GM08714 (cell line): ENCODE measurements around the gene HS6ST3.

Experiments used
- H3K4me3 ChIP-seq: fragments of 200-500 bp; sonication (Bioruptor generic); 2 replicates; pipeline ENCODE4 v1.5.1; 2014; ENCODE audit warnings: mild to moderate bottlenecking, low read length, inconsistent platforms
- ZNF274 ChIP-seq: IDR thresholded peaks from 2 replicates; pipeline ENCODE4 v1.6.1; 2012; ENCODE audit warnings: mild to moderate bottlenecking, low read depth, low read length

The HS6ST3 gene

GRCh38 chr13:96615252-96615651 lies 525.3 kb downstream of the HS6ST3 start:
- no peak overlapping the region for H3K4me3 ChIP-seq
- TF ChIP-seq ZNF274 = no peak

- TF ChIP-seq ZNF274 = no peak
- no peak overlapping the region for H3K4me3 ChIP-seq
Observed at GRCh38 chr13:96617528-96617927, 527.6 kb downstream of the HS6ST3 start.

DNA sequence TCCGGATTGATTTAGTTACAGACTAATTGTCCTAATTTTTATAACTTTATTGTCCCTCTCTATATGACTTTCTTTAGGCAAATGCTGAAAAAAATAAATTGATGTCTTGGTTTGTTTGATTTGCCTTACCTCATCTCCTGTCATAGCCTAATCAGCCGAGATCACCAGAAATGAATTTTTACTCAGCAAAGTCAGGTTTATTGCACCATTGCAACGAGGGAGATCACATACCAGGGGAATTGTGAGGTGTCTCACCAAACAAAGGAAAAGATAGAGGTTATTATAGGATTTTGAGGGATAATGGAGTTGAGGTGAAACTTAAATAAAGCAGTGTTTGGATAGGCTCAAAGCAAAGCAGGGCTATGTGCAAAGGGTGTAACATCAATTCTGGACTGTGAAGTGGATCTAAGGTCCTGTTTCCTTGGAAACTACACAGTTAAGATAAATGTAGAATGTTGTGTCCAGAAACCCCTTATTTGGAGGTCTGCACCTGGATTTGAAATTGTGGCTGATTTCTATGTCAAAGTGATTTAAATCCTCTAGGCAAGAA lies 531.8 kb downstream of the HS6ST3 start:
- no peak overlapping the region for H3K4me3 ChIP-seq
- TF ChIP-seq ZNF274 = no peak

GRCh38 chr13:96629331-96629730 lies 539.4 kb downstream of the HS6ST3 start:
- no peak overlapping the region for H3K4me3 ChIP-seq
- no peak for TF ChIP-seq ZNF274

DNA sequence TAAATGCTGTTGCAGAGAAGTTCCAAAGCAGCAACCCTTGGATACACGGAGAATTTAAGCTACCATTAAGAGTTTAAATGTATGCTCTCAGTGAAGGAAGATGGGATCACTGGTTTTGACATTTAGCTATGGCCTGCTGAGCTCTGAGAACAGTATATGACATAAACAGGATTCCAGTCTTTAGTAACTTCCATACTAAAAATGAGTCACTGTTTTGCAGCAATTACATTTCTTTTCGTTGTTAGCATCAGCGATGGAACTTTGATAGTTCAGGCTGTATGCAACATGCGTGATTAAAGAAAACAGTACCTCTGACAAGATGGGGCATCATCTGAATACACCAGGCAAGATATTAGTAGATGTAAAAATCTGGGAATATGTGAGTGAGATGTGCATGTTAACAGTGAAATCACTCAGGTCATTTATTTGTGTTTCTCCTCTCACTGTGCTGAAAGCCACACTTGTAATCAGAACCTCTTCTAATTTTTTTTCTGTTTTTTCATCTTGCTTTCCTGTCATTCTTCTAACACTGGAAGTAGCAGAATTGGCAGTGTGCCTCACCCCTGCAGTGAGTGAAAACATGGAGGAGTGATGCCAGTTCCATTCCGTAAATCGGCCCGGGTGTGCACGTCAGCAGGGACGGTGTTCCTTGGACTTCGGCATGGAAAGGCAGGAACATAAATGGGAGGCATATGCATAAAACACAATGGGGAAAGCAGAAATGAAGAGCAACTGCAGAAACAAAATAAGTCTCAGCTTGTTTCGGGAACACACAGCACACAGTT lies 542.8 kb downstream of the HS6ST3 start:
- no peak for TF ChIP-seq ZNF274
- no peak overlapping the region for H3K4me3 ChIP-seq

DNA sequence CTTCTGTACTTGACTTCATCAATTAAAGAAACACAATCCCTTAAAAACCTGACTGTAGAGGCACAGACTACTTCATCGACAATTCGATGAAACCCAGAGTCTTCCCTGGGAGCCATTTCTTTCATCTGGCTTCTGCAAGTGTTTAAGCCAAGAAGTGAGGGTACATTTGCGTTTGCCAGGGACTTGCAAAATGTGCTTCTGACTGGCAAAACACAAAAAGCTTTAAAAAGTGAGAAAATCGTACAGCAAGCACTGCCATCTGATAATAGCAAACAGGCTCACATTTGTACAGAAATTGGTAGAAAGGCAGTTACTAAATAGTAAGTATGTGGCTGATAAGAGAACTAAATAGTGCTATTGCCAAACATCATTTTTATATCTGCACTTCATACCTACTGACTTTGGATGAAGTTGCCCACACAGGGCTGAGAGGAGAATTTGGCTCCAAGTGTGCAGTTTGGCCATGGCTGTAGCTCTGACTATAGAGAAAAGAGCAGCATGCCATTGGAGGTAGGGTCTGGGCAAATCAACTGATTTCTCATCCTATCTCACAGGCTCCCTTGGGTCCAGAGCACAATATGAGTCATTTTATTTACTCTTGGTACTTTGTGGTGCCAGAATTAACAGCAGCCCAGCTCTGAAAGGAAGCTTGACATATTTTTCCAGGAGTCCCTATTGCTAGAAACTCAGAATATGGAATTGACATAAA lies 546.2 kb downstream of the HS6ST3 start:
- H3K4me3 ChIP-seq = no peak overlapping the region
- TF ChIP-seq ZNF274 = no peak

DNA sequence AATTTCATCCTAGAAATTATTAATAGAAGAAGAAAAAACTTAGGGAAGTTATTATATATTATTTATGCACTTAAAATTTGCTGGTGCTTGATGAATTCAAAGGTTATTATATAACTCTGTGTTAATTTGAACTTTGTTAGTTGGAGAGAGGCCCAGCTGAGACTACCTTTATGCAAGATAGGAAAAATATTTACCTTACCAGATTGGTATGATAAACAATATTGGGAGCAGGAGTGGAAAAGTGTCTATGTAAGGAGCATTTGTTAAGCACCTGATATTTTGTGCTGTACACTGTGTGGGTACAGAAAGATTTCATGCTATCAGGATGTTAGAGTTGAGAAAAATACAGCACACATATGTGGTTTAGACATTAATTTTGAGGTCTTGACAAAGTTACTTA lies 547.1 kb downstream of the HS6ST3 start:
- no peak for TF ChIP-seq ZNF274
- H3K4me3 ChIP-seq = no peak overlapping the region

DNA sequence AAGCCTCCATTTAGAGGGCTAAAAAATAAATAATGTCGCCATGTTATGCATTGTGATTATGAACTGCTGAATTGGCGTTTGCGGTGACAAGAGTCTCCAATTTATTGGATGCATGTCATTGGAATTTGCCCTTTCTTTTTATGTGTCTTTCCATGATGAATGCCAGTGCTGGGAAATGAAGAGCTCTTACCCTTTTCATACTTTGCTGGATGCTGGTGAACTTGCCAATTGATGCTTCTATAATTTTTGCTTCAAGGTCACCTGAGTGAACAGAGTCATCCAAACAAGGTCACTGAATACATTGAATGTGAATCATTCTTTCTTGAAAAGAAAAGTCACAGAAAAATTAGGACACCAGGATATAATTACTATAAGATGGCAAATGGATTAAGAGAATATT lies 556.2 kb downstream of the HS6ST3 start:
- TF ChIP-seq ZNF274 = no peak
- no peak overlapping the region for H3K4me3 ChIP-seq

GRCh38 chr13:96646515-96647211 lies 556.8 kb downstream of the HS6ST3 start:
- no peak overlapping the region for H3K4me3 ChIP-seq
- no peak for TF ChIP-seq ZNF274

DNA sequence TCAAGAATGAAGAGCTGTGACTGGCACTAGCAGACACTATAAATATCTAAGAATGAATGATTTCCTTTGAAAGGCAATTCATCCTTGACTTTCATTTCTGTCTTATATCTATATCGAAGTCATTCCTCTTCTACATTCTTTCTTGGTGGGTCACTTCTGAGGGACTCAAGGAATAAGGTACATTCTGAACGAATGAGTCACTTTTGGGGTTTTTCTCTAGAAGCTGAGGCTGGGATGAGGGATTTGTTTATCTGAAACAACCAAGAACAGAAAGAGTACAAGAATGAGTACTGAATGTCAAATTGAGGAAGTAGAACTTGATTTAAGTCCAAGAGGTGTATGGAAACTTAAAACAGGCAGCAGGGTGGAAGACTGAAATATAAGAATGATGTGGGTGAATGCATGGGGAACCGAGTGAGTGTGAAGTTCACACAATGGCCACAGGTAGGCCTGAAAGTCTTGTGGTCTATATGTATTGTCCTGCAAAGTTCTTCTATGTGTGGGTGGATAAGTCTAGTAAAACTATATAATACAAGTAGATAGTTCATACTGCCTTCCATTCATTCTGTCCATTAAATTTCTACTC lies 560.5 kb downstream of the HS6ST3 start:
- no peak for TF ChIP-seq ZNF274
- no peak overlapping the region for H3K4me3 ChIP-seq

DNA sequence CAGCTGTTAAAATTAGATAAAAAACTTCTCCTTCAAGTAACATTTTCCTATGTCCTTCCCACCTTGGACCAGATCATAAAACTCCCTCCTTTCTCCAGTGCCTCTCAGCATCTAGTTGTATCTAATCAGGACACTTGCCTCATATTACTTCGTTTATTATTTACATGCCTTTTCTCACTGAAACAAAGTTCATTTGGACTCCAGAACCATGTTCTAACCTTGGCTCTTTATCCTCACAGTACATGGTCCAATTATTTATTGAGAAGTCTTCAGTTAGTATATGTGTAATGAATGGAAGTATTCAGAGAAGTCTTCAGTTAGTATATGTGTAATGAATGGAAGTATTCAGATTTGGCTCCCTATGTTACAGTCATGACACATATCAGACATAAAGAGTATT lies 561.7 kb downstream of the HS6ST3 start:
- TF ChIP-seq ZNF274 = no peak
- H3K4me3 ChIP-seq = no peak overlapping the region

DNA sequence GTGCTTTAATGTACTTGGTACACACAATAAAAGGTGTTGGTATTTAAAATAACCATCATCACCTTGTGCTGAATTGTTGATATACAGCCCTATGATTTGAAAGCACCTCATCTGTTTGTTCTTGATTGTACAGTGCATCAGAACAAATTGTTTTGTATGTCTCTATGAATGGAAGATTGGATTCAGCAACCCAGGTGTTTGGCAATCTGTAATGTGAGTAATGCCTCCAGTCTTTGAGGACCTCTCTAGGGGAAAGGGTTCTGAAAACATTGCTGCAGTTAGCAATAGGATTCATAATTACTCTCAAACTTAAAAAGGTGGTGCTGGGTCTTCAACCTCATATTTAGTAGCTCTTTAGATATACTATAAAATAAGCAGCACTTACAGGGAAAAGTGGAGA lies 562.6 kb downstream of the HS6ST3 start:
- no peak overlapping the region for H3K4me3 ChIP-seq
- no peak for TF ChIP-seq ZNF274

DNA sequence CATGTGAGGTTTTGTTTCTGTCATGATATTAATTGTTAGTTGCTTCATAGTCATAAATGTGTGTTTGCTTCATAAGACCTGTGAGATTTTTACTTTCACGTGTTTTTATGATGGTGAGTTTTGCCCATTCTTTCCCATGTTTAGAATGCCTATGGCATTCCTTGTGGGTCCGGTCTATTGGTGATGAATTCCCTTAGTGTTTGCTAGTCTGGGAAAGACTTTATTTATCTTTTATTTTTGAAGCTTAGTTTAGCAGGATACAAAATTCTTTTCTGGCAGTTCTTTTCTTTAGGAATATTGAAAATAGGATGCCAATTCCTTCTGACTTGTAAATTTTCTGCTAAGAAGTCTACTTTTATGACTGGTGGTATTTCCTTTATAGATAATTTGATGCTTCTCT lies 571.7 kb downstream of the HS6ST3 start:
- no peak overlapping the region for H3K4me3 ChIP-seq
- no peak for TF ChIP-seq ZNF274

GRCh38 chr13:96662036-96662435 lies 572.1 kb downstream of the HS6ST3 start:
- H3K4me3 ChIP-seq = no peak overlapping the region
- TF ChIP-seq ZNF274 = no peak
